ENCODE data around the gene UMAD1. TPM values are rescaled to one million over a fixed set of nuclear protein-coding genes. Genes with fewer than 3 reads are reported as not detected.

UMAD1 gene
- total RNA-seq, 6 experiments from 2014 or later, result 7.6 to 15.3 (median 9.5) TPM

DNA sequence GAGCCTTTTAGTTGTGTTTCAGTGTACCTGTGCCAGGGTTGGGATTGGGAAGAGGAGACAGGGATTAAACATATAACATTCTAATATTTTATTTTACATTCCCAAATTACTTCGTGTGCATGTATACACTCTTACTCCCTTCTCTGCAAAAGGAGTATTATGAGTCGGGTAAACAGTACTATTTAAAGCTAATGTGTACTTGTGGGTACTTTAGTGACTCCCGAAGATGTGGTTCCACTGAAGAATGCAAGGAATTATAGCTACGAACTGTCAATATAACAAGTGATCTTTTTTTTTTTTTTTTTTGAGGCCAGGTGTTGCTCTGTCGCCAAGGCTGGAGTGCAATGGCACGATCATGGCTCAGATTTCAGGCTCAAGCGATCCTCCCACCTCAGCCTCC is 200.5 kb downstream of the UMAD1 start:
- TF ChIP-seq POLR2A (IDR thresholded peaks at IDR 0.05), result no peak
- 95% methylated on average over 5 of the region's 7 CpGs for WGBS (ENCODE audit: insufficient coverage, low coverage, low lambda C conversion rate, missing lambda C conversion rate)
- Histone ChIP-seq H3K4me1 (no peaks in the 10 kb centered on the region), H3K27me3 (no peaks in the 10 kb centered on the region), H3K4me3 (no peak overlapping the region), H3K36me3 (no peaks in the 10 kb centered on the region), H3K27ac (no peak overlapping the region), H3K9me3 (no peaks in the 10 kb centered on the region)
- ATAC-seq, result no peak
- intact Hi-C loops (cut with DNase I), result no loop called here
- DNase-seq, result no peak

DNA sequence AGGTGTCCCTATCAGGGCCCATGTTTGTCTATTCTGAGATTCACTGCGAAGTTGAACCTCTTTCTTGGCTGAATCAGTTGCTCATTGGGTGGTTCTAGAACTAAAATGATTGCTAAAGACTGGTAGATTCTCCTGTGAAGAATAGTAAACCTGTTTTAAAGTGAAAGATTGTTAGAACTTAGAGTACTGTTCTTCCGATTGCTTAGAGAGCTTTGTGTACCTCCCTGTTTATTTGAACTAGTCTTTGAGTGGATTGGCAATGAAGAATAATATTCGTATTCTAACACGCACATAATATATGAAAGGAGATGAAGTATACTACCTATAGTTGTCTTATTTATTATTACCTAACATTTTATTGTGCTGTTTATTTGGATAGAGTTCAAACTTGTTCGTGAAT is 202.7 kb downstream of the UMAD1 start:
- Histone ChIP-seq H3K4me3 (no peak overlapping the region), H3K9me3 (no peaks in the 10 kb centered on the region), H3K27me3 (no peaks in the 10 kb centered on the region), H3K36me3 (no peaks in the 10 kb centered on the region), H3K27ac (no peak overlapping the region), H3K4me1 (no peaks in the 10 kb centered on the region)
- TF ChIP-seq, protein P1, sequence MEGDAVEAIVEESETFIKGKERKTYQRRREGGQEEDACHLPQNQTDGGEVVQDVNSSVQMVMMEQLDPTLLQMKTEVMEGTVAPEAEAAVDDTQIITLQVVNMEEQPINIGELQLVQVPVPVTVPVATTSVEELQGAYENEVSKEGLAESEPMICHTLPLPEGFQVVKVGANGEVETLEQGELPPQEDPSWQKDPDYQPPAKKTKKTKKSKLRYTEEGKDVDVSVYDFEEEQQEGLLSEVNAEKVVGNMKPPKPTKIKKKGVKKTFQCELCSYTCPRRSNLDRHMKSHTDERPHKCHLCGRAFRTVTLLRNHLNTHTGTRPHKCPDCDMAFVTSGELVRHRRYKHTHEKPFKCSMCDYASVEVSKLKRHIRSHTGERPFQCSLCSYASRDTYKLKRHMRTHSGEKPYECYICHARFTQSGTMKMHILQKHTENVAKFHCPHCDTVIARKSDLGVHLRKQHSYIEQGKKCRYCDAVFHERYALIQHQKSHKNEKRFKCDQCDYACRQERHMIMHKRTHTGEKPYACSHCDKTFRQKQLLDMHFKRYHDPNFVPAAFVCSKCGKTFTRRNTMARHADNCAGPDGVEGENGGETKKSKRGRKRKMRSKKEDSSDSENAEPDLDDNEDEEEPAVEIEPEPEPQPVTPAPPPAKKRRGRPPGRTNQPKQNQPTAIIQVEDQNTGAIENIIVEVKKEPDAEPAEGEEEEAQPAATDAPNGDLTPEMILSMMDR (IDR thresholded peaks at IDR 0.05), result no peak
- no peak for TF ChIP-seq POLR2A (IDR thresholded peaks at IDR 0.05)
- intact Hi-C loops (cut with DNase I), result no loop called here
- ATAC-seq (no peak), DNase-seq (no peak)
- 85% methylated on average over 5 of the region's 5 CpGs for WGBS (ENCODE audit: insufficient coverage, low coverage, low lambda C conversion rate, missing lambda C conversion rate)

DNA sequence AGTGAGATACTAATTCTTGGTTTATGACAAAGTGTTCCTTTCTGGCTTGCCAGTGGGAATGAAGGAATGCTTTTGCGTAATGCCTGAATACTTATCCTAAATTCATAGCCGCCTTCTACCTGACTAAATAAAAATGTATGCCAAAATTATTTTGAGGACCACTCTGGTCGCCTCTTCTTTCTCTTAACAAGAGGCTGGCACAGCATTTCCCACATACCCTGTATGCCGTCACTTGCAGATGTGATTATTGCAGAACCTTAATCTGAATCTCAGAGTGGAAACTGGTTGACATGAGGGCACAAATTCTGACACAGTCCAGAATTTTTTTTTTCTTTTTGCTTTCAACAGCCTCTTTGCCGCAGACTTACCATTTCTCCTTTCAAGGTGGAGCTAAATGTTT is 203.4 kb downstream of the UMAD1 start:
- ATAC-seq (no peak), DNase-seq (no peak)
- no peaks in the 10 kb centered on the region for H3K36me3 ChIP-seq
- no peaks in the 10 kb centered on the region for H3K4me1 ChIP-seq
- intact Hi-C loops (cut with DNase I), result no loop called here
- no peak overlapping the region for H3K4me3 ChIP-seq
- WGBS (ENCODE audit: insufficient coverage, low coverage, low lambda C conversion rate, missing lambda C conversion rate), result 84% methylated on average over 5 of the region's 5 CpGs
- TF ChIP-seq, protein P1 (IDR thresholded peaks at IDR 0.05), result no peak
- no peak for TF ChIP-seq POLR2A (IDR thresholded peaks at IDR 0.05)
- H3K27me3 ChIP-seq, result no peaks in the 10 kb centered on the region
- no peak overlapping the region for H3K27ac ChIP-seq
- H3K9me3 ChIP-seq, result no peaks in the 10 kb centered on the region

DNA sequence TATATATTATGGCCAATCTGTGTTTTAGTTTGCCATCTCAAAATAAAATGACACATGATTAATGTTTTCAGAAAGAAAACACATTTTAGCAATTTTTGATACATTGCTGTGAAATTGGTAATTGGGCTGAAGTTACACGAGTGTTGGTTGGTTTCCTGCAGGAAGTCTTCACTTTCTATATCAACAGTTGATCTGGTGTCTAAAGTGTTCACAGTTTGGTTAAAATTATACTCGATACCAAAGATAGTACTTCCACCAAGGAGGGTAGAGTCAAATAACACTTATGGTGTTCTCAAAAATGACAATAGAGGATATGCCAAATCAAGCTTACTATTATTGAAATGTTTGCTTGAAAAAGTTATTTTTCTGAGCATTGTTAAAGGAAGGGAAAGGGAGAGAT is 207.7 kb downstream of the UMAD1 start:
- Histone ChIP-seq H3K4me1 (no peaks in the 10 kb centered on the region), H3K9me3 (no peaks in the 10 kb centered on the region), H3K4me3 (no peak overlapping the region), H3K27me3 (no peaks in the 10 kb centered on the region), H3K36me3 (no peaks in the 10 kb centered on the region), H3K27ac (no peak overlapping the region)
- 65% methylated on average over 2 of the region's 2 CpGs for WGBS (ENCODE audit: insufficient coverage, low coverage, low lambda C conversion rate, missing lambda C conversion rate)
- no peak for DNase-seq
- no peak for TF ChIP-seq POLR2A (IDR thresholded peaks at IDR 0.05)
- TF ChIP-seq, protein P1 (IDR thresholded peaks at IDR 0.05), result no peak
- no peak for ATAC-seq
- intact Hi-C loops (cut with DNase I), result no loop called here

DNA sequence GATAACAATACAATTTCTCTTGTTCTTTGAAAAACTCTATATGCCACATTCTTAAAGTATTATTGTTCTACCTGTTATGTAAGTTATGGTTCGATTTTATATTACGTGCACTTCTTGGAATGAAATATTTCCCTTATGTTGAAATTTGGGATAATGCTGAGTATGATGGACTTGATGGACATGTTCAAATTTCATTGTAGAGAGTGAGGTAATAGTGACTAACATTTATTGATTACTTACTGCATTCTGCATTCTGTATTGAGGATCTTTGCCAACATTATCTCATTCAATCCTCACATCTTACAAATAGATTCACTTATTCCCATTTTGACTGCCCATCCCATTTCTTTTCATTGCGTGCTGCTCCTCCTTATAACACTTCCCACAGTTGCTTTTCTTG is 208.3 kb downstream of the UMAD1 start:
- H3K36me3 ChIP-seq, result no peaks in the 10 kb centered on the region
- TF ChIP-seq, protein P1 (IDR thresholded peaks at IDR 0.05), result no peak
- no peak for TF ChIP-seq POLR2A (IDR thresholded peaks at IDR 0.05)
- ATAC-seq (peak in 1 of 4 donors; percentile 54), DNase-seq (no peak)
- H3K27ac ChIP-seq, result no peak overlapping the region
- 73% methylated on average over 3 of the region's 3 CpGs for WGBS (ENCODE audit: insufficient coverage, low coverage, low lambda C conversion rate, missing lambda C conversion rate)
- H3K4me1 ChIP-seq, result no peaks in the 10 kb centered on the region
- no peaks in the 10 kb centered on the region for H3K9me3 ChIP-seq
- intact Hi-C loops (cut with DNase I), result no loop called here
- H3K27me3 ChIP-seq, result no peaks in the 10 kb centered on the region
- H3K4me3 ChIP-seq, result no peak overlapping the region
